Brain pericyte (primary cell): Measurements from ENCODE around the gene SNTB2.
"Not testable (repeated sequence)": the region's sequence is repeated elsewhere in the genome, so short reads cannot be mapped to it uniquely, and the experiment has no call there.

Source experiments
- DNase-seq: peaks from one replicate; pipeline ENCODE4 v3.0.0-alpha.2; 2012; ENCODE audit warnings: low read depth, low spot score

The SNTB2 gene

DNA sequence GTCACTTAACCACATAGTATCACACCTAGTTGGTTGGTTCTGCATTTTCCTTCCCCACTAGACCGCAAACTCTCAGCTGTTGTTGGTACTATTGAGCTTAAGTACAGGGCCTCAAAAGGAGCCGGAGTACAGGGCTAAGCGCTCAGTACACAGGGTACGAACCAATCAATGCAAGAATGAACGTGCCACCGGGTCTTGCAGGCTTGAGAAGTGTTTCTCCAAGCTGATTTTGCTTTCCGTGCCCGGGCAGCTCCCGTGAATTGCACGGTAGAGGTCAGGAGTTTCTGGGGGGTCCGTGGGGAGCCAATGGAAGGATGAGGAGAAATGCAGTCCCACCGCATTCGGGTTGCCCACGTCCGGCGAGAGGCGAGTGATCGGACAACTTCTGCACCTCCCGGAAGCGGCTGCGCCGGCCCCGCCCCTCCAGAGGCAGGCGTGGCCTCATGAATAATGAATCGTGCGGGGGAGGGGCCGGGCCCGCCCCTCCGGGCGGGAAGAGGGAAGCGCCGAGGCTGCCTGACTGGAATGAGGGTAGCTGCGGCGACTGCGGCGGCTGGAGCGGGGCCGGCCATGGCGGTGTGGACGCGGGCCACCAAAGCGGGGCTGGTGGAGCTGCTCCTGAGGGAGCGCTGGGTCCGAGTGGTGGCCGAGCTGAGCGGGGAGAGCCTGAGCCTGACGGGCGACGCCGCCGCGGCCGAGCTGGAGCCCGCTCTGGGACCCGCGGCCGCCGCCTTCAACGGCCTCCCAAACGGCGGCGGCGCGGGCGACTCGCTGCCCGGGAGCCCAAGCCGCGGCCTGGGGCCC is at the start of gene SNTB2:
Gene SNTB2, plus strand, starts transcription at position 523 of the 804 bp plus-strand sequence. Its CDS starts 3 bp downstream, at position 526.
- DNase-seq: peak; percentile 56

DNA sequence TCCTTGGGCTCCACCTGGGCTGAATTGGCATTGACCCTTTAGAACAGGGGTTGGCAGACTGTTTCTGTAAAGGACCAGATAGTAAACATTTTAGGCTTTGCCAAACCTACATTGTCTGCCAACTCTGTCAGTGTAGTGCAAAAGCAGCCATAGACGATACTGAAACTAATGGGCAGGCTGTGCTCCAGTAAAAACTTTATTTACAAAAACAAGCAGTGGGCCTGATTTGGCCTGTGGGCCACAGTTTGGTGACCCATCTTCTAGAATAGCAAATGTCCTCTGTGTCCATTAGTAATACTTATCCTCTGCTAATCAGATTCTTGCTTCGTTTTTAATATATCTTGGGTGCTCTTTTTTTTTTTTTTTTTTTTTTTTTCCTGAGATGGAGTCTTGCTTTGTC is 48.4 kb upstream of the SNTB2 start:
- DNase-seq: no peak

DNA sequence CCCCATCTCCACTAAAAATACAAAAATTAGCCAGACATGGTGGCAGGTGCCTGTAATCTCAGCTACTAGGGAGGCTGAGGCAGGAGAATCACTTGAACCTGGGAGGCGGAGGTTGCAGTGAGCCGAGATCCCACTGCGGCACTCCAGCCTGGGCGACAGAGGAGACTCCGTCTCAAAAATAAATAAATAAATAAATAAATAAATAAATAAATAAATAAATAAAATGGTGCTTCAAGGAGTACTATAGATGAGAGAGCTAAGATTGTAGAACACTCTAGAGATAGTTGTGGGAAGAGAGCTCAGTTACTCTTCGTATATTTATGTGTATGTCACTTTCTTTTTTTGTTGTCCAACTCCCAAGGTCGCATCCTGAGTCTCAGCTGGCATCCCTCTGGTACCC is 47.5 kb upstream of the SNTB2 start:
- not testable (repeated sequence) for DNase-seq

DNA sequence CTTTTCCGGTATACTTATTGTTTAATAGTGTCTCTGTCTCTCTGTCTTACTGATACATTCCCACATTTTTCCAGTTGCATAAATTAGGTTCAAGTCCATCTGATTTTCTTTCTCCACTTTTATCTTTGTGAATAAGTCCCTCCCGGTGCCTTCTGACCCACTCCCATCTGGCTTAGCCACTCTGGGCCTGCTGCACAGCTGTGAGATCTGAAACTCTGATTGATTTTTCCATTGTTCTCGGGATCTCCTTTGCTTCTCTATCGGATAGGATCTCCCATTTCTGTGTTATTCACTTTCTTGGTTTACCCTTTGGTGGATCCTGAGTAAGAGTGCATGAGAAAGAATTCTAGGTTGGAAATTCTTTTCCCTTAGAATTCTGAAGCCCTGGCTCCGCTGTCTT is 46.0 kb upstream of the SNTB2 start:
- DNase-seq: no peak

- no peak for DNase-seq
These were observed 45.0 kb upstream of the SNTB2 start for GRCh38 chr16:69141936-69142335.

GRCh38 chr16:69143116-69143515 is 43.8 kb upstream of the SNTB2 start:
- DNase-seq: no peak

GRCh38 chr16:69145658-69146057 is 41.3 kb upstream of the SNTB2 start:
- DNase-seq: no peak

GRCh38 chr16:69149621-69150020 is 37.3 kb upstream of the SNTB2 start:
- DNase-seq: not testable (repeated sequence)

DNA sequence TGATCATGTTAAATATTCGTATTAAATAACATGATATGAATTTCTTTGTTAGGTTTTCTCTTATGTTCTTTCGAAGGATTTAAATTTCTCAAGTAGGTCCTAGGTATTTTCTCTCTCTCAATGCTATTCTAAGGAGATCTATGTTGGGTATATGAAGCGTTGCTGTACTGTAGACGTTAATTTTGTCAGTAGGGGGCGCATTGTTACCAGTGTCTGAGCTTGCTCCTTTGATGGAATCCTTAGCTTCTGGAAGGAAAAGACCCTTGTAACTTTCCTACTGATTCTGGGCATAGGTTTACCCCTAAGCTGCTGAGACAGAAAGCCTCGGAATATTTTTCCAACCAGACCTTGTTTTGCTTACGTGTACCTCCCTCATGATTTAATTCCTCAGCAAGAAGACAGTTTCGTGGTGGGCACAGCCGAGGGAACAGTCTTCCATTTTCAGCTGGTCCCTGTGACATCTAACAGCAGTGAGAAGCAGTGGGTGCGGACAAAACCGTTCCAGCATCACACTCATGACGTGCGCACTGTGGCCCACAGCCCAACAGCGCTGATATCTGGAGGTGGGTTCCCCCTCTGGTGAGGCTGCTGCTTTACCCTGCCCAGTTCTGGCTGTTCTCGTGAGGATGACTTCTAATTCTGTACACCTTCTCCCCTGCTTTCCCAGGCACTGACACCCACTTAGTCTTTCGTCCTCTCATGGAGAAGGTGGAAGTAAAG is 36.7 kb upstream of the SNTB2 start:
- peak; percentile 60 for DNase-seq

GRCh38 chr16:69157196-69157595 is 29.8 kb upstream of the SNTB2 start:
- DNase-seq: no peak

GRCh38 chr16:69160192-69160591 is 26.8 kb upstream of the SNTB2 start:
- DNase-seq: no peak

GRCh38 chr16:69165584-69165983 is 21.4 kb upstream of the SNTB2 start:
- no peak for DNase-seq

DNA sequence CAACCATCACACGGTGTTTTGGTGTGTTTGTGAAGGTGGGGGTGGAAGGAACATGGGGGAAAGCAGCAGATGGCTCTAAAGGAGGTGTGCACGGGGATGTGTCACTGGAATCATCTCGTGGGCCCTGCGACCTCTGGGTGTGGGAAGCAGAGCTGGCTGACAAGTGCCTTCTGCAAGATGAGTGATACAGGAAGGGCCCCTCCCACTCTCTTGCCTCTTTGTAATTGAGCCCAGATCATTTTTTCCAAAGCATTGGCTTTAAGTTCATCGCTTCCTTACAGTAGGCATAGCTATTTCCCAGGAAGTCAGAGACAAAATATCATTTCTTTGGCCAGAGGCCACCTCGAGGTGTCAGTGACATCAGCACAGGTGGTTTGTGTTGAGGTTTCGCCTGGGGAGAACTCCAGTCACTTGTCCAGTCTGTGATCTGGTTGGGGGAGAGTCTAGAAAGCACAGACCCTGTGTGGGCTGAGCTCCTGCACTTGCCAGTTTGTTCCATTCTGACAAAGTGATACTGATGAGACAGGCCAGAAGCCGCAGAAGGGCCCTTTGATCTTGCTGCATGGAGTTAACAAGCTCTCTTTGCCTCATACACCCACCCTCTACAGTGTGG is 20.6 kb upstream of the SNTB2 start:
- DNase-seq: no peak

GRCh38 chr16:69166946-69167930 is 19.7 kb upstream of the SNTB2 start:
- no peak for DNase-seq

DNA sequence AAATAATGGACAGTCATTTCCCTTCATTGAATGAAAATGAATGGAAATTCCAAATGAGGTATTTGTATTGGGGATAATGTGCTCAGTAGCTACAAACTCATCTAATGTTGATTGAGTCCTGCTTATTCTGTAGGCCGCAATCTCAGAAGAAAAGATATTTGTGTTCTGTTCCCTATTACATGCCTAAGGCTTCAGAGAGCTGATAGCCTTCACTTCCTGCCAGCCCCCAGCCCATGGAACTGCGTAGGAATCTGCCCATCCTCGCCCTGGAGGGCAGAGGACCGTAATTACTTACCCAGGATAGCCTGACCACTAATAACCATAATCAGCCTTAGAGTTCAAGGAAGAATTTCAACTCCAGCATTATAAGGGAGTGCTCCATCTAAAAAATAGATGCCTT is 17.9 kb upstream of the SNTB2 start:
- no peak for DNase-seq

- no peak for DNase-seq
These were observed 17.2 kb upstream of the SNTB2 start for GRCh38 chr16:69169607-69170352.

DNA sequence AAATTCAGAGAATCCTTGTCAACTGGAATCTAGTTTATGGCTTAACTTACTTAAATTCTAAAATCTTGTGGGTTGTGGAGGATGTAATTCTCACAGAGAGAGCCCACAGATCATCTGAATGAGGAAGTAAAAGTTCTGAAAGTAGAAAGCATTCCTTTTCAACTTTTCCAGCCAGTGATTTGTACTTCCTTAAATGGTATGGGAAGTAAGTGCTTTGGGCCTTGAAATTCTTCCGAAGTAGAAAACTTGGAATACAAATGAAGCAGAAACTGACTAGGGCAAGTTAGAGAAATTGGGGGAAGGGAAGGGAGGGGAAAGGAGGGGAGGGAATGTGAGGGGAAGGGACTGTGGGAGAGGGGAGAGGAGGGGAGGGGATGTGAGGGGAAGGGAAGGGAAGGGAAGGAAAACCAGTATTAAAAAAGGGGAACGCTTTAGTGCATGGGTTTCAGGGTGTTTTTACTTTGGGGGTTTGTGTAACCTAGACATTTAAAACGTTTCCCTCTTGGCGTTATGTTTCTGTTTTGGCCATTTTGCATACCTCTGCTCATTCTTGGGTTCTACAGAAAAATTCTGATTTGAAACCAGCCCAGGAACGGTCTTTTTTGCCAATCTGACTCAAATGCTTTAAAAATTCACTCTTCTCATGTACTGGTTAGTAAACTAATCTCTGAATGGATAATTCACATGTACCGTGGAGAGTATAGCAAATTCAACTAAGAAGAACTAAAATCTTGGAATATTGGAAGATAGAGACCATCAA is 15.5 kb upstream of the SNTB2 start:
- no peak for DNase-seq

- DNase-seq: no peak
These were observed 10.7 kb upstream of the SNTB2 start for GRCh38 chr16:69176033-69176800.

DNA sequence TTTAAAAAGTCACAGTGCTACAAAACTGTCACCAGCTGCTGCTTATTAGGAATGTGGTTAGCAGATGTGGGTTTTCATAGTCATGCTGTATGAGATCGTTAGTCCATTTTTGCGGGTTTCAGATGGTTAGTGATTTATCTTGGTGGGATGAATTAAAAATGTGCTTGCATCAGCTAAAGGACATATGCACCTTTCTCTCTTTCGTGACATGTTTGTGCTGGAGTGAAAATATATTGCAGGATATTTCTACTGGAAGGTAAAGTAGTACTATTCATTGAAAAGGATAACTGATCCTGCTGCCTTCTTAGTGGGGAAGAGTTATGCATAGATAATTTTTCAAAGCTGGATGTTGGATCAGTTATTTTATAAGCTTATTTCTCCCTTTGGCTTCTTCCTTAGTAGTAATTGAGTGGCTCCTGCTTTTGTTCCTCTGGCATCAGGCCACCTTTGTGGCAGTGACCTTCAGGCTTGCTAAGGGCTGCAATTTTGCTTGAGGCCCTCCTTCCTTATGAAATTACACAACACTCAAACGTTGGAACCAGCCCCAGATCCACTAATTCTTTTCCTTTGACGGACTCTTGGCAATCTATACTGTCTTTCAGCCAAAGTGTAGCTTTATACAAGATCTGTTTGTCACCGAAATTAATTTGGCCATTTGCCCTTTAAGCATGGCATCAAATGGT is 7.5 kb upstream of the SNTB2 start:
- no peak for DNase-seq
